ENCODE data around the gene TMEM121B. TPM values are rescaled to one million over a fixed set of nuclear protein-coding genes. Genes with fewer than 3 reads are reported as not detected.

The TMEM121B gene
- total RNA-seq, 1 donor from 2014 or later = 0.39 TPM

DNA sequence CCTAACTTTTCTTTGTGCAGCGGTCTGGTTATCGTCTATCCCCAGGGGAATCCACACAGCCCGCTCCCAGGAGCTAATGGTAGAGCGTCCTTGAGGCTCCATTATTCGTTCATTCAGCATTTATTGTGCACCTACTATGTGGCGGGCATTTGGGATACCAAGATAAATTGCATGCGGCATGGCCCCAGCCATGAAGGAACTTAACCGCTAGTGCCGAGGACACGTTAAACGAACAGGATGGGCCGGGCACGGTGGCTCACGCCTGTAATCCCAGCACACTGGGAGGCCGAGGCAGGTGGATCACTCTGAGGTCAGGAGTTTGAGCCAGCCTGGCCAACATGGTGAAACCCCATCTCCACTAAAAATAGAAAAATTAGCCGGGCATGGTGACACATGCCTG lies 11.2 kb downstream of the TMEM121B start:
- DNase-seq = no peak

GRCh38 chr22:17109113-17109865 lies 11.9 kb downstream of the TMEM121B start:
- no peak for DNase-seq

DNA sequence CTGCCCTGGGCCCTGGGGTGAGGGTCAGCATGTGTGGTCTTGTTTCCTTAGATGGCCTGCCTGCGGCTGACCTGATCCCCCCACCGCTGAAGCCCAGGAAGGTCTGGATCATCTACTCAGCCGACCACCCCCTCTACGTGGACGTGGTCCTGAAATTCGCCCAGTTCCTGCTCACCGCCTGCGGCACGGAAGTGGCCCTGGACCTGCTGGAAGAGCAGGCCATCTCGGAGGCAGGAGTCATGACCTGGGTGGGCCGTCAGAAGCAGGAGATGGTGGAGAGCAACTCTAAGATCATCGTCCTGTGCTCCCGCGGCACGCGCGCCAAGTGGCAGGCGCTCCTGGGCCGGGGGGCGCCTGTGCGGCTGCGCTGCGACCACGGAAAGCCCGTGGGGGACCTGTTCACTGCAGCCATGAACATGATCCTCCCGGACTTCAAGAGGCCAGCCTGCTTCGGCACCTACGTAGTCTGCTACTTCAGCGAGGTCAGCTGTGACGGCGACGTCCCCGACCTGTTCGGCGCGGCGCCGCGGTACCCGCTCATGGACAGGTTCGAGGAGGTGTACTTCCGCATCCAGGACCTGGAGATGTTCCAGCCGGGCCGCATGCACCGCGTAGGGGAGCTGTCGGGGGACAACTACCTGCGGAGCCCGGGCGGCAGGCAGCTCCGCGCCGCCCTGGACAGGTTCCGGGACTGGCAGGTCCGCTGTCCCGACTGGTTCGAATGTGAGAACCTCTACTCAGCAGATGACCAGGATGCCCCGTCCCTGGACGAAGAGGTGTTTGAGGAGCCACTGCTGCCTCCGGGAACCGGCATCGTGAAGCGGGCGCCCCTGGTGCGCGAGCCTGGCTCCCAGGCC lies 12.7 kb downstream of the TMEM121B start:
- no peak for DNase-seq

- no peak for DNase-seq
Measured at GRCh38 chr22:17107547-17107810, 13.7 kb downstream of the TMEM121B start.

DNA sequence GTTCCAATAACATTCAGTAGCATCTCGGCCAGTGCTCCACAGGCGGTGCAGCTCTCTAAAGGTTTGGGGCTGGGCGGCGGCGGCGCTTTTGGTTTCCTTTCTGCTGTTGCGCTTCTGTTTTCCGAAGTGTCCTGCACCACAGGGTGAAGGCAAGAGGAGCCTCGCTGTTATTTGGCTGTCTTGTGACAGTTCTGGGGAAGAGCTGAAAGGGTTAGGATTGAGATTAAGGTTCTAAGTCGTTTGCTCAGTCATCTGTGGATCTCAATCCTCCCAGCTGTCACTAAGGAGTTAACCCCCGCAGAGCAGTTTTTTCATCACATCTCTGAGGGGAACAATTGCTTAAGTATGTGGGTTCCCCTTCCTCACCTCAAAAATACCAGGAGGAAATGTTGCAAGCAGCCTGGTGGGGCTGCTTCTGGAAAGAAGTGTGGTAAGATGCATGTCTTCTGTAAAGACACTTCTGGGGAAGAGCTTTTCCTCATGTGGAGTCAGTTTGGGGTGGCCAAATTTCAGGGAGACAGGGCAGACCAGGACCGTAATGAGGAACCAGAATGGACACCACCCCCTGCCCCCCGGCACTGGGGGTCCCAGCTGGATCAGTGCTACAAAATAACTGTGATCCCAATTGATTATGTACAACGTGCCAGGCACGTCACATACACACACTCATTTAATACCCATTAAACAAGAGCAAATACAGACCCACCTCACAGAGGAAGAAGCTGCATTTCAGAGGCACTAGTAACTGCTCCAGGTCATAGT lies 14.2 kb downstream of the TMEM121B start:
- no peak for DNase-seq

- no peak for DNase-seq
Measured at GRCh38 chr22:17106161-17106784, 14.9 kb downstream of the TMEM121B start.

DNA sequence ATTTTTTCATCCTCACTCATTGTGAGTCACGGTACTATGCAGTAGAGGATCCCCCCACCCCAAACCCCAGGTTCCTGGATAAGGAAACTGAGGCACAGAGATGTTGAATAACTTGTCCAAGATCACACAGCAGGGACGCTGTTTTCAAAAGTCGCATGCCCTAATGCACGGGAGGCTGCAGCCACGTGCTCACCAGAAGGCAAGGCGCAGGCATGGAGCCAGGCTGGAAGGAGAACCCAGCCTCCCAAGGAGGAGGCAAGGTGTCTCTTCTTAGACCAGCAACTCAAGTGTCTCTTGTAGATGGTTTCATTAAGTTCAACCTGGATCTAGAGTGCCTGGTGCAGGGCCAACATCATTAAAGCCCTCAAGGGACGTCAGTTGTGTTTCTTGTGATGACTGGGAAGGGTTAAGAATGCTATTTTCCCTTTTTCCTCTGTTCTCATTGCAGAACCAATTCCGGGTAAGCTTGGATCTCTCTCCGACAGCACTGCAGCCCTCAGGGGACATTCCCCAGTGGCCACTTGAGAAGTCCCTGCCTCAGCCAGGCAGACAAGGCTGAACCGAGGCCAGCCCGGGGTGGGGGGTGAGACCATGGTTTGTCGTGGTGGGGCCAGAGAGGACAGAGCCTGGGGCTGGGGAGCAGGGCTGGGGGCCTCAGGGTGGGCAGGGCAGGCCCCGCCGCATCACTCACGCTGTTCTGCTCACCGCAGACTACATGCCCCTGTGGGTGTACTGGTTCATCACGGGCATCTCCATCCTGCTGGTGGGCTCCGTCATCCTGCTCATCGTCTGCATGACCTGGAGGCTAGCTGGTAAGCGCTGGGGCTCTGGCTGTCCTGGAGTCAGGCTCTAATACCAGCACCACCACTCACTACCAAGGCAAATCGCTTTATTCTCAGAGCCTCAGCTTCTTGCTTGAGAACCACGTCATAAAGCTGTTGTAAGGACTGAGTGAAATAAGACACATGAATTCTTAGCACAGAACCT lies 15.7 kb downstream of the TMEM121B start:
- DNase-seq = no peak

DNA sequence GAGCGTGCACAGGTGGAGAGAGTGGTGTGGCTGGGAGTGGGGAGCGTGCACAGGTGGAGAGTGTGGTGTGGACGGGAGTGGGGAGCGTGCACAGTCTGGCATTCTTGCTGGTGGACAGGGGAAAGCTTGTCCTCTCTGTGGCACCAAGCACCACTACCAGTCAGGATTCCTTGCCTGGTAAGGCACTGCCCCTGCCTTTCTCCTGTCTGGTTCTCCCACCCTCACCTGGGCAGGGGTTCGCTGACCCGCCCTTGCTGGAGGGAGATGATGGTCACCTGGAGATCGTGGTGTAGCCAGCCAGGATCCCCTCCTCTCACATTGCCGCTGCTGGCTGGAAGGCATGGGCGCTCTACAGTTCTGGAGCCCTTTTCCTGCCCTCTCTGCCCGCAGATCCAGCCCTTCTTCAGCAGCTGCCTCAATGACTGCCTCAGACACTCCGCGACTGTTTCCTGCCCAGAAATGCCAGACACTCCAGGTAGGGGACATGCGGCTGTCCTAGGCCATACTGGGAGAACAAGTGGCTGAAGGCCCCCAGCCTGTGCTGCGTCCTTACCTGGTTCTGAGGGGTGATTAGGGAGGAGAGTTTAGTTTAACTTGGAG lies 16.7 kb downstream of the TMEM121B start:
- no peak for DNase-seq

GRCh38 chr22:17103351-17103750 lies 17.8 kb downstream of the TMEM121B start:
- DNase-seq = no peak

DNA sequence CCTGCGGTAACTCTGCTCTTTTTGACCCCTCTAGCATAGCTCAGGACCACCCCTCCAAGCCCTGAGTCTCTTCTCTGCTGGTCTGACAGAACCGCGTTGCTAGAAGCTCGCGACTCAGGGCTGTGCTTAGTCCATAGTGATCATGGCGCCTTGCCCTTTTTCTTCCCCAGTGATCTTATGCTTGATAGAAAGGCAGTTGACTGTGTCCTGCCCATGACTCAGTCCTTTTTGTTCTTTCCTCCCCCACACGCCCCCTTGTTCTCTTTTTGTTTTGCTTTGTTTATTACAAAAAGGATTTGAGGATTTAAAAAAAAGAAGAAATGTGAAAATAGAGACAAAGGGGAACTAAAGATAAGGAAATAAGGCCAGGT lies 18.9 kb downstream of the TMEM121B start:
- DNase-seq = no peak

- no peak for DNase-seq
Measured at GRCh38 chr22:17101475-17102296, 19.5 kb downstream of the TMEM121B start.

GRCh38 chr22:17100621-17101020 lies 20.5 kb downstream of the TMEM121B start:
- DNase-seq = no peak

GRCh38 chr22:17098379-17098819 lies 22.8 kb downstream of the TMEM121B start:
- DNase-seq = no peak

- no peak for DNase-seq
Measured at GRCh38 chr22:17097701-17098100, 23.5 kb downstream of the TMEM121B start.

DNA sequence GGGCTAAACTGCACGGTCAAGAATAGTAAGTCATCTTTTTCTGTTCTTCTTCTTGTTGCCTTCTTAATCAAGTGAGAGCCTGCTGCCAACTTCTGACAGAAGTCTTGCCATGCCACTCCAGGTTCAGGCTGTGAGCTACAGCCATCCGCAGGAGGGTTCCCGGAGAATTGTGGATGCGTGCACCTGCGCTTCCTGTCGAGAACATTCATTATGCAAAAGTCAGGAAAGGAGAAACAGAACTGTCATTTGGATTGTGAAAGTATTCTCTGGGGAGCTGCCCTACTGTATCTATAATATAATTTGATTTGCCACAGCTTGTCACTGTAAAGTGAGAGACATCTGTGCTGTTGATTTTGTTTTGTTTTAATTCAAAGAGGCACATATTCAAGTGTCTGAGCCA lies 24.1 kb downstream of the TMEM121B start:
- no peak for DNase-seq

GRCh38 chr22:17096071-17096470 lies 25.1 kb downstream of the TMEM121B start:
- no peak for DNase-seq

DNA sequence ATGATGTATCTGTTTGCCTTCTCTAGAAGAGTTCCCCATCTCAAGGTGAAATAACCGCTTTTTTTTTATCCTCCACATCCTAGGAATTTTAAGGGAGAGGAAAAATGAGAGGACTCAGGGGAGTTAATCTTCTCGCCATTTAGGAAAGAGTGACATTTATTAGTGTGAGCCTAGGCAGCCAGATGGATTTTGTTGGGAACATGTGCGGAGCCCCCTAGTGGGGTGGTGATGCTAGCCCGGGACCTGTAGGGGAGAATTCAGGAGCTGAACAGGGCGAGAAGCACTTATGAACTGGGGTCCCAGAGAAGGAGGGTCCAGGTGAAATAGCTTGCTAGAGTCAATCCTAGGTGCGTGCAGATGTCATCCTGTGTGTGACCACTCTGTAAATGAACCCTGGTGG lies 25.6 kb downstream of the TMEM121B start:
- no peak for DNase-seq

DNA sequence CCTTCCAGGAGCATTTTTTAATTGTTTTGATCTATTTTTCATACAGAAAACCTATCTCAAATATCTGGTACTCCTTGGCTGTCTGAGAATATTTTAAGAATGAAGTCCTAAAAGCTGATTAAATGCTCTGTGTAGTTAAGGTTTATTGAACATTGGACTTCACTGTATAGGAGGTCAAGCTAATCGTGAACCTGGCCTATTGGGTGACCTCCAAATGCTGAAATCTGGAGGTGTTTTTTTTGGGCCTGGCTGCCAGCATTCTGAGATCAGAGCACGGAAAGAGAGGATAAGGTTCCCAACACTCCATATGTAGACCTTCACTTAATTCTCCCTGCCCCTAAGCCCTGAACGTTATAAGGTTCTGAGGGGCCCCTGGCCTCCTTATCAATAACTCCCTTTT lies 28.1 kb downstream of the TMEM121B start:
- DNase-seq = no peak

GRCh38 chr22:17091851-17092250 lies 29.3 kb downstream of the TMEM121B start:
- no peak for DNase-seq

DNA sequence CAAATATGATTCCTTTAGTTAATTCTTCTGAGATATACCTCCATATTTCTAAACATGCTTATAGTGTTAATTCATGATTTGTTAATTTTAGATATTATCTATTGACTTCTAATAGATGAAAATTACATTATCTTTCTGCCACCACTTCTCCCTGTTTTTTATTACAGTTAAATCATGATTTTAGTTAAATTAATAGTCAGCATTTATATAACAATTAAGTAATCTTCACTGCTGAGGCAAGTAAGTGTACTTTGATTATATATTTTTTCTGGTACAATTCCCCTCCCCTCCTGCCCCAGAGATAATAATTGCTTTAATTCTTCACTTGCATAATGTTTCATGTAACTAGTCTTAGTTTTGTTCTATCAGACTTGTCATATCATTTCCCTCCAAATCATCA lies 30.6 kb downstream of the TMEM121B start:
- no peak for DNase-seq
